Neural cell (in vitro differentiated cells): ENCODE results near the gene PIK3C2A.

ENCODE experiments used
- EP300 ChIP-seq: fragments of 450-650 bp; conservative IDR thresholded peaks from 2 replicates; pipeline ENCODE4 v1.6.1; 2014; ENCODE audit warnings: antibody characterized with exemption, mild to moderate bottlenecking, moderate library complexity; ENCODE audit not compliant: poor library complexity, severe bottlenecking
- RAD21 ChIP-seq: fragments of 450-650 bp; conservative IDR thresholded peaks from 2 replicates; pipeline ENCODE4 v1.6.1; 2014; ENCODE audit warnings: antibody characterized with exemption, mild to moderate bottlenecking, moderate library complexity
- TF ChIP-seq, protein P1 (sequence below): fragments of 450-650 bp; IDR thresholded peaks from 2 replicates; pipeline ENCODE4 v1.5.1; 2014; ENCODE audit warnings: antibody characterized with exemption, mild to moderate bottlenecking, moderate library complexity; ENCODE audit not compliant: poor library complexity, severe bottlenecking

DNA sequence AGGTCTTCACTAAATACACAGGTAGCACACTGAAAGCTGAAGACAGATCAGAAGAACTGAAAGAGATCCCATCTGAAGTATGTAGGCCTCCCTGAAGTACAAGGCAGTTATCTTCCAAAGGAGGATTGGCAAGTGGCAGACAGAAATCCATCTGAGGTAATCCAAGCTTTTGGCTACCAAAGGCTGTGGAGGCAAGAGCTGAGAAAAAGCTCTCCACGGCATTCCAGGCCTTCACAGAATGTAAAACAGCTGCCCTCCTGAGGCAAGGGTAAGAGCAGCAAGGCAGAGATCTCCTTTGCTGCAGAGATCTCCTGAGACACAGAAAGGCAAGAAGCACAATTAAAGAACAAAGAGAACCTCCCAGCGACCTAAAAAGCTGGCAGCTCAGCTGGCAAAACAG lies 19.1 kb downstream of the PIK3C2A start:
- TF ChIP-seq EP300: no peak
- TF ChIP-seq, protein P1, sequence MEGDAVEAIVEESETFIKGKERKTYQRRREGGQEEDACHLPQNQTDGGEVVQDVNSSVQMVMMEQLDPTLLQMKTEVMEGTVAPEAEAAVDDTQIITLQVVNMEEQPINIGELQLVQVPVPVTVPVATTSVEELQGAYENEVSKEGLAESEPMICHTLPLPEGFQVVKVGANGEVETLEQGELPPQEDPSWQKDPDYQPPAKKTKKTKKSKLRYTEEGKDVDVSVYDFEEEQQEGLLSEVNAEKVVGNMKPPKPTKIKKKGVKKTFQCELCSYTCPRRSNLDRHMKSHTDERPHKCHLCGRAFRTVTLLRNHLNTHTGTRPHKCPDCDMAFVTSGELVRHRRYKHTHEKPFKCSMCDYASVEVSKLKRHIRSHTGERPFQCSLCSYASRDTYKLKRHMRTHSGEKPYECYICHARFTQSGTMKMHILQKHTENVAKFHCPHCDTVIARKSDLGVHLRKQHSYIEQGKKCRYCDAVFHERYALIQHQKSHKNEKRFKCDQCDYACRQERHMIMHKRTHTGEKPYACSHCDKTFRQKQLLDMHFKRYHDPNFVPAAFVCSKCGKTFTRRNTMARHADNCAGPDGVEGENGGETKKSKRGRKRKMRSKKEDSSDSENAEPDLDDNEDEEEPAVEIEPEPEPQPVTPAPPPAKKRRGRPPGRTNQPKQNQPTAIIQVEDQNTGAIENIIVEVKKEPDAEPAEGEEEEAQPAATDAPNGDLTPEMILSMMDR: no peak
- TF ChIP-seq RAD21: no peak
